ENCODE data around the gene CCDC85C. TPM values are rescaled to one million over a fixed set of nuclear protein-coding genes. Genes with fewer than 3 reads are reported as not detected.

The CCDC85C gene
- total and polyA plus RNA-seq, 2 of the 4 experiments (the other 2 are of a cell fraction): 16.0 to 19.0 TPM

- H2BK5ac ChIP-seq (ENCODE audit: low read depth, low read length, poor library complexity, severe bottlenecking): no peak overlapping the region
- no peak overlapping the region; the same call in 1 of the 2 replicates for H3K4ac ChIP-seq (ENCODE audit: low read depth, low read length)
- H3K9me3 ChIP-seq (ENCODE audit: control insufficient read depth, insufficient read depth, low read length): no peaks in the 10 kb centered on the region
- no peak overlapping the region for H3K4me2 ChIP-seq (ENCODE audit: low read depth, low read length)
- no peaks in the 10 kb centered on the region for H3K36me3 ChIP-seq (ENCODE audit: control insufficient read depth, insufficient read depth, low read length)
- dilution Hi-C loops (cut with HindIII; ENCODE audit: low sequenced_read_pairs, unreplicated experiment) (no loop called here), in situ Hi-C loops (cut with MboI; ENCODE audit: low sequenced_read_pairs) (no loop called here), intact Hi-C loops (cut with micrococcal nuclease) (no loop called here)
- no peak overlapping the region for H3K4me3 ChIP-seq (ENCODE audit: insufficient read depth, low read depth, low read length)
- peaks cover 30% of the 10 kb centered on the region for H3K4me1 ChIP-seq (ENCODE audit: control insufficient read depth, insufficient read depth, low read length)
- no peak overlapping the region for H4K91ac ChIP-seq (ENCODE audit: insufficient read depth, low read depth, low read length)
- H3K27ac ChIP-seq (ENCODE audit: insufficient read depth, low read length): no peak overlapping the region
- H2BK15ac ChIP-seq (ENCODE audit: low read depth, low read length): no peak overlapping the region
- no peaks in the 10 kb centered on the region for H3K27me3 ChIP-seq (ENCODE audit: control insufficient read depth, insufficient read depth, low read length)
- H2AFZ ChIP-seq (replicated peaks; ENCODE audit: low read length, poor library complexity): no peak overlapping the region
- CTCF ChIA-PET: no interaction called here
- H3K9ac ChIP-seq (ENCODE audit: low read depth, low read length): no peak overlapping the region
- no peak overlapping the region for H3K18ac ChIP-seq (ENCODE audit: low read depth, low read length)
- no TSS peak for BruUV-seq (replicated peaks)
- no peak overlapping the region for H4K5ac ChIP-seq (ENCODE audit: low read depth, low read length)
- DNase-seq (no peak), ATAC-seq (ENCODE audit: low read depth) (no peak)
- WGBS, 2 experiments (ENCODE audit: extremely low coverage in 2 of 2, insufficient read length in 1 of 2): 81% methylated on average over 6 of the region's 13 CpGs; no CpG with 5 or more reads in 1 of the 2 experiments
- TF ChIP-seq SMC3 (IDR thresholded peaks at IDR 0.05; ENCODE audit: low read depth, low read length): no peak
- TF ChIP-seq MAFK (IDR thresholded peaks at IDR 0.05; ENCODE audit: low read depth, low read length): no peak
- no peak for TF ChIP-seq NFE2L2 (IDR thresholded peaks at IDR 0.05; ENCODE audit: low read depth, low read length)
- no peak for TF ChIP-seq MAZ (IDR thresholded peaks at IDR 0.05; ENCODE audit: borderline replicate concordance, low read depth, low read length)
- no peak for TF ChIP-seq CEBPB (IDR thresholded peaks at IDR 0.05; ENCODE audit: low read depth, low read length)
- no peak for TF ChIP-seq MXI1 (IDR thresholded peaks at IDR 0.05; ENCODE audit: borderline replicate concordance, low read depth, low read length)
- no peak for TF ChIP-seq CHD1 (IDR thresholded peaks at IDR 0.05; ENCODE audit: low read depth, low read length)
- no peak for TF ChIP-seq RCOR1 (IDR thresholded peaks at IDR 0.05; ENCODE audit: insufficient replicate concordance, low read length)
- TF ChIP-seq POLR2A (IDR thresholded peaks at IDR 0.05; ENCODE audit: low read depth, low read length): no peak
- no peak for TF ChIP-seq RAD21 (IDR thresholded peaks at IDR 0.05; ENCODE audit: low read length)
- TF ChIP-seq USF2 (IDR thresholded peaks at IDR 0.05; ENCODE audit: low read depth, low read length): no peak
- TF ChIP-seq, protein P1, sequence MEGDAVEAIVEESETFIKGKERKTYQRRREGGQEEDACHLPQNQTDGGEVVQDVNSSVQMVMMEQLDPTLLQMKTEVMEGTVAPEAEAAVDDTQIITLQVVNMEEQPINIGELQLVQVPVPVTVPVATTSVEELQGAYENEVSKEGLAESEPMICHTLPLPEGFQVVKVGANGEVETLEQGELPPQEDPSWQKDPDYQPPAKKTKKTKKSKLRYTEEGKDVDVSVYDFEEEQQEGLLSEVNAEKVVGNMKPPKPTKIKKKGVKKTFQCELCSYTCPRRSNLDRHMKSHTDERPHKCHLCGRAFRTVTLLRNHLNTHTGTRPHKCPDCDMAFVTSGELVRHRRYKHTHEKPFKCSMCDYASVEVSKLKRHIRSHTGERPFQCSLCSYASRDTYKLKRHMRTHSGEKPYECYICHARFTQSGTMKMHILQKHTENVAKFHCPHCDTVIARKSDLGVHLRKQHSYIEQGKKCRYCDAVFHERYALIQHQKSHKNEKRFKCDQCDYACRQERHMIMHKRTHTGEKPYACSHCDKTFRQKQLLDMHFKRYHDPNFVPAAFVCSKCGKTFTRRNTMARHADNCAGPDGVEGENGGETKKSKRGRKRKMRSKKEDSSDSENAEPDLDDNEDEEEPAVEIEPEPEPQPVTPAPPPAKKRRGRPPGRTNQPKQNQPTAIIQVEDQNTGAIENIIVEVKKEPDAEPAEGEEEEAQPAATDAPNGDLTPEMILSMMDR (conservative IDR thresholded peaks at IDR 0.05; ENCODE audit: low read depth, low read length): no peak
- TF ChIP-seq RFX5 (IDR thresholded peaks at IDR 0.05; ENCODE audit: low read depth, low read length): no peak
- TF ChIP-seq ELK1 (IDR thresholded peaks at IDR 0.05; ENCODE audit: borderline replicate concordance, low read depth, low read length): no peak
- TF ChIP-seq FOS (IDR thresholded peaks at IDR 0.05; ENCODE audit: low read depth, low read length): no peak
- no peak for TF ChIP-seq BHLHE40 (IDR thresholded peaks at IDR 0.05; ENCODE audit: low read depth, low read length)
- peak overlapping the region; percentile 29 for H2AK9ac ChIP-seq (replicated peaks; ENCODE audit: low read depth, low read length, poor library complexity)
- H3K23ac ChIP-seq (ENCODE audit: low read depth, low read length): no peak overlapping the region
- H3K79me1 ChIP-seq (ENCODE audit: low read depth in 1 of 2, low read length in 2 of 2): peaks cover 38 to 89% of the 10 kb centered on the region in 2 experiments
- POLR2A ChIA-PET (ENCODE audit: unreplicated experiment): no interaction called here
- H3K56ac ChIP-seq (ENCODE audit: extremely low read depth, insufficient read depth, low read length): no peak overlapping the region
- H2BK120ac ChIP-seq (ENCODE audit: low read depth, low read length): no peak overlapping the region
- H2BK20ac ChIP-seq (ENCODE audit: low read depth, low read length): no peak overlapping the region
- peaks cover 72% of the 10 kb centered on the region for H4K20me1 ChIP-seq (ENCODE audit: insufficient read depth, low read length)
- H3K14ac ChIP-seq (replicated peaks; ENCODE audit: low read depth, low read length): no peak overlapping the region
- no peak overlapping the region for H2AK5ac ChIP-seq (ENCODE audit: low read depth, low read length)
- peaks cover 9% of the 10 kb centered on the region; the same call in 1 of the 2 replicates for H3K9me1 ChIP-seq (ENCODE audit: insufficient read depth, low read length)
- no peak overlapping the region for H4K8ac ChIP-seq (ENCODE audit: low read depth in 2 of 2, low read length in 2 of 2)
Measured at GRCh38 chr14:99560403-99560802, 43.6 kb downstream of the CCDC85C start.
